K562 (cell line): ENCODE data around the gene FUBP3. TPM values are rescaled to one million over a fixed set of nuclear protein-coding genes. Genes with fewer than 3 reads are reported as not detected.

Experiments used
- EWSR1 ChIP-seq: fragments of 450-650 bp; IDR thresholded peaks from 2 replicates; pipeline ENCODE4 v1.6.1; 2018; ENCODE audit warnings: borderline replicate concordance, mild to moderate bottlenecking, low read depth, moderate library complexity; ENCODE audit not compliant: partially characterized antibody
- FOXA1 ChIP-seq: fragments of 450-650 bp; IDR thresholded peaks from 2 replicates; pipeline ENCODE4 v1.6.1; 2016; ENCODE audit warnings: mild to moderate bottlenecking, borderline replicate concordance
- KDM1A ChIP-seq, 2 experiments: fragments of 450-650 bp; IDR thresholded peaks; 2 replicates each; pipeline ENCODE4 v1.6.1; 2016; ENCODE audit warnings: mild to moderate bottlenecking in 2 of 2
- NFIC ChIP-seq: fragments of 450-650 bp; IDR thresholded peaks from 2 replicates; pipeline ENCODE4 v1.6.1; 2017; ENCODE audit warnings: mild to moderate bottlenecking, inconsistent platforms
- POLR2B ChIP-seq: fragments of 450-650 bp; IDR thresholded peaks from 2 replicates; pipeline ENCODE4 v1.6.1; 2018; ENCODE audit warnings: low read depth; ENCODE audit not compliant: partially characterized antibody
- ZKSCAN1 ChIP-seq: fragments of 150-350 bp; IDR thresholded peaks from 2 replicates; pipeline ENCODE4 v1.6.1; 2016; ENCODE audit warnings: low read depth, low read length
- ZNF121 ChIP-seq: sonication (generic); formaldehyde crosslinking; conservative IDR thresholded peaks from 2 replicates; pipeline ENCODE4 v1.8.0; 2022; ENCODE audit warnings: missing genetic modification reagents
- ZNF589 ChIP-seq: fragments of 200-800 bp; sonication (Bioruptor generic); IDR thresholded peaks from 2 replicates; pipeline ENCODE4 v1.6.1; 2016; ENCODE audit warnings: low read depth, missing genetic modification characterization, missing compliant biosample characterization
- polyA plus RNA-seq, 8 experiments: library from polyadenylated mRNA; depleted of rRNA in 4 of 8; stranded (reverse) in 5 of 8; unstranded in 3 of 8; fragments of >200 nt; fragmentation: Nextera tagmentation in 2 of 8; fragmentation: Illumina TruSeq in 1 of 8; extraction: Ambion mirVana in 2 of 8; extraction: Trizol in 1 of 8; gene quantifications; 2 replicates each; pipeline versions ENCODE4 v1.2.1 to v1.2.3, GENCODE V29; 2011 to 2014; ENCODE audit warnings: inconsistent platforms in 1 of 8, missing spikeins in 1 of 8
- total RNA-seq, 7 experiments: library from RNA; depleted of rRNA in 6 of 7; stranded (reverse); fragments of >200 nt in 6 of 7; fragmentation: Illumina TruSeq in 2 of 7; extraction: Trizol in 2 of 7; gene quantifications; 2 replicates each; pipeline versions ENCODE4 v1.2.1 to v1.2.3, GENCODE V29; 2011 to 2021; ENCODE audit warnings: low replicate concordance in 1 of 7
- TF ChIP-seq, protein P1 (sequence below), 2 experiments: fragments of 450-650 bp; IDR thresholded peaks; 2 replicates each; pipeline ENCODE4 v1.6.1; 2016; ENCODE audit warnings: mild to moderate bottlenecking in 2 of 2, borderline replicate concordance in 1 of 2, low read depth in 1 of 2, moderate library complexity in 1 of 2
- TF ChIP-seq, protein P2 (sequence below): fragments of 450-650 bp; formaldehyde crosslinking; IDR thresholded peaks from 2 replicates; pipeline ENCODE4 v1.4.0; 2020; ENCODE audit warnings: mild to moderate bottlenecking, moderate library complexity
- TF ChIP-seq, protein P3 (sequence below): fragments of 450-650 bp; formaldehyde crosslinking; IDR thresholded peaks from 2 replicates; pipeline ENCODE4 v1.4.0; 2020; ENCODE audit warnings: mild to moderate bottlenecking, moderate library complexity
- TF ChIP-seq, protein P4 (sequence below): fragments of 450-650 bp; formaldehyde crosslinking; IDR thresholded peaks from 2 replicates; pipeline ENCODE4 v1.4.0; 2020; ENCODE audit warnings: mild to moderate bottlenecking, mixed read lengths
- TF ChIP-seq, protein P5 (sequence below): fragments of 250-450 bp; sonication (Bioruptor Pico); IDR thresholded peaks from 2 replicates; pipeline ENCODE4 v1.4.0; 2020; ENCODE audit warnings: mild to moderate bottlenecking

FUBP3 gene
- total and polyA plus RNA-seq, 9 of the 15 experiments (the other 6 are each of a cell fraction or from before 2014, with no cell fraction given): 3.0 to 64.0 (median 48.1) TPM

DNA sequence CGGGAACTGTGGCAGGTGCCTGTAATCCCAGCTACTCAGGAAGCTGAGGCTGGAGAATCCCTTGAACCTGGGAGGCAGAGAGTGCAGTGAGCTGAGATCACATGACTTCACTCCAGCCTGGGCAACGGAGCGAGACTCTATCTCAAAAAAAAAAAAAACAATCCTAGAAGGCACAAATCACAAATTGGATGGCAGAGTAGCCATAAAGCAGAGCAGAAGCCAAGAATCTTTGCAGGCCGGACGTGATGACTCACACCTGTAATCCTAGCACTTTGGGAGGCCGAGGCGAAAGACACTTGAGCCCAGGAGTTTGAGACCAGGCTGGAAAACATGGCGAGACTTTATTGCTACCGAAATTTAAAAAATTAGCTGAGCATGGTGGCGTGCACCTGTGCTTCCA, 9.2 kb upstream of the FUBP3 start (continued):
- TF ChIP-seq, protein P1, sequence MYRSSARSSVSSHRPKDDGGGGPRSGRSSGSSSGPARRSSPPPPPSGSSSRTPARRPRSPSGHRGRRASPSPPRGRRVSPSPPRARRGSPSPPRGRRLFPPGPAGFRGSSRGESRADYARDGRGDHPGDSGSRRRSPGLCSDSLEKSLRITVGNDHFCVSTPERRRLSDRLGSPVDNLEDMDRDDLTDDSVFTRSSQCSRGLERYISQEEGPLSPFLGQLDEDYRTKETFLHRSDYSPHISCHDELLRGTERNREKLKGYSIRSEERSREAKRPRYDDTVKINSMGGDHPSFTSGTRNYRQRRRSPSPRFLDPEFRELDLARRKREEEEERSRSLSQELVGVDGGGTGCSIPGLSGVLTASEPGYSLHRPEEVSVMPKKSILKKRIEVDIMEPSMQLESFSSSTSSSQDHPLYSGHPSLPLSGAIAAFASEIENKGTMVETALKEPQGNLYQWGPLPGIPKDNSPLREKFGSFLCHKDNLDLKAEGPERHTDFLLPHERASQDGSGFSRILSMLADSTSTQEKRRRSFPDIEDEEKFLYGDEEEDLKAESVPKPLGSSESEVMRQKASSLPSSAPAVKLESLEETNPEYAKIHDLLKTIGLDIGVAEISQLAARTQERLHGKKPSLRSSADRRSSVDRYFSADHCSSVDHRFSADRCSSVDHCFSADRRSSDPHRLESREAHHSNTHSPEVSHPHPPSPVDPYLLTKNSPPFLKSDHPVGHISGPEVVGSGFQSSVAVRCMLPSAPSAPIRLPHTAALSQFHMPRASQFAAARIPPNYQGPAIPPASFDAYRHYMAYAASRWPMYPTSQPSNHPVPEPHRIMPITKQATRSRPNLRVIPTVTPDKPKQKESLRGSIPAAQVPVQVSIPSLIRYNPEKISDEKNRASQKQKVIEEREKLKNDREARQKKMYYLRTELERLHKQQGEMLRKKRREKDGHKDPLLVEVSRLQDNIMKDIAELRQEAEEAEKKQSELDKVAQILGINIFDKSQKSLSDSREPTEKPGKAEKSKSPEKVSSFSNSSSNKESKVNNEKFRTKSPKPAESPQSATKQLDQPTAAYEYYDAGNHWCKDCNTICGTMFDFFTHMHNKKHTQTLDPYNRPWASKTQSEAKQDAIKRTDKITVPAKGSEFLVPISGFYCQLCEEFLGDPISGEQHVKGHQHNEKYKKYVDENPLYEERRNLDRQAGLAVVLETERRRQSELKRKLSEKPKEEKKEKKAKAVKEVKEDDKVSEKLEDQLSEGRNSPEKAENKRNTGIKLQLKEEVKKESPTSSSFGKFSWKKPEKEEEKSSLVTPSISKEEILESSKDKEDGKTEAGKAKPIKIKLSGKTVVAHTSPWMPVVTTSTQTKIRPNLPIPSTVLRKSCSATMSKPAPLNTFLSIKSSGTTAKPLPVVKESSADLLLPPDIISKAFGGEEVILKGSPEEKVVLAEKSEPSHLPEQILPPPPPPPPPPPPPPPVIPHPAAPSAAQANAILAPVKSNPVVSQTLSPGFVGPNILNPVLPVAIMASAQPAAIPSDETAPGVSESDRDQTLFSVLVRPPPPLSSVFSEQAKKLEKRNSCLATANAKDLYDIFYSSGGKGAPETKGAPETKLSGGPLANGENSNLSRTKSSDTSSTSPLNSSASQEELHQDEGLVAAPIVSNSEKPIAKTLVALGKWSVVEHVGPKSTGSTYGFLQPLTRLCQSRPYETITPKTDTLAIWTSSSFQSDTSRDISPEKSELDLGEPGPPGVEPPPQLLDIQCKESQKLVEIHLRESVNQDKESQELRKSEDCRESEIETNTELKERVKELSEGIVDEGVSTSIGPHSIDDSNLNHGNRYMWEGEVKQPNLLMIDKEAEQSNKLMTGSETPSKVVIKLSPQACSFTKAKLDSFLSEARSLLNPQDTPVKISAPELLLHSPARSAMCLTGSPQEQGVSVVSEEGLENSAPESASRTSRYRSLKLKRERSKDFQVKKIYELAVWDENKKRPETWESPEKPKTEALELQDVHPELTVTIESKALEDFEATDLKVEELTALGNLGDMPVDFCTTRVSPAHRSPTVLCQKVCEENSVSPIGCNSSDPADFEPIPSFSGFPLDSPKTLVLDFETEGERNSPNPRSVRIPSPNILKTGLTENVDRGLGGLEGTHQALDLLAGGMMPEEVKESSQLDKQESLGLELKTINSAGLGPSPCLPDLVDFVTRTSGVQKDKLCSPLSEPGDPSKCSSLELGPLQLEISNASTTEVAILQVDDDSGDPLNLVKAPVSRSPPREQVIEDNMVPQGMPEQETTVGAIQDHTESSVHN (IDR thresholded peaks at IDR 0.05; ENCODE audit: borderline replicate concordance in 1 of 2, low read depth in 1 of 2): no peak
- TF ChIP-seq ZNF589 (CRISPR knock-in tag) (no peak), FOXA1 (no peak), ZKSCAN1 (no peak), KDM1A (IDR thresholded peaks at IDR 0.05) (peak; percentile 67 to 75), ZNF121 (CRISPR knock-in tag) (peak; percentile 43; the same call in 1 of the 2 replicates), POLR2B (no peak), NFIC (no peak), EWSR1 (no peak)
- TF ChIP-seq, protein P2, sequence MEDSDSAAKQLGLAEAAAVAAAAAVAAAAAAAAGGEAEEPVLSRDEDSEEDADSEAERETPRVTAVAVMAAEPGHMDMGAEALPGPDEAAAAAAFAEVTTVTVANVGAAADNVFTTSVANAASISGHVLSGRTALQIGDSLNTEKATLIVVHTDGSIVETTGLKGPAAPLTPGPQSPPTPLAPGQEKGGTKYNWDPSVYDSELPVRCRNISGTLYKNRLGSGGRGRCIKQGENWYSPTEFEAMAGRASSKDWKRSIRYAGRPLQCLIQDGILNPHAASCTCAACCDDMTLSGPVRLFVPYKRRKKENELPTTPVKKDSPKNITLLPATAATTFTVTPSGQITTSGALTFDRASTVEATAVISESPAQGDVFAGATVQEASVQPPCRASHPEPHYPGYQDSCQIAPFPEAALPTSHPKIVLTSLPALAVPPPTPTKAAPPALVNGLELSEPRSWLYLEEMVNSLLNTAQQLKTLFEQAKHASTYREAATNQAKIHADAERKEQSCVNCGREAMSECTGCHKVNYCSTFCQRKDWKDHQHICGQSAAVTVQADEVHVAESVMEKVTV (CRISPR knock-in tag): no peak
- TF ChIP-seq, protein P3, sequence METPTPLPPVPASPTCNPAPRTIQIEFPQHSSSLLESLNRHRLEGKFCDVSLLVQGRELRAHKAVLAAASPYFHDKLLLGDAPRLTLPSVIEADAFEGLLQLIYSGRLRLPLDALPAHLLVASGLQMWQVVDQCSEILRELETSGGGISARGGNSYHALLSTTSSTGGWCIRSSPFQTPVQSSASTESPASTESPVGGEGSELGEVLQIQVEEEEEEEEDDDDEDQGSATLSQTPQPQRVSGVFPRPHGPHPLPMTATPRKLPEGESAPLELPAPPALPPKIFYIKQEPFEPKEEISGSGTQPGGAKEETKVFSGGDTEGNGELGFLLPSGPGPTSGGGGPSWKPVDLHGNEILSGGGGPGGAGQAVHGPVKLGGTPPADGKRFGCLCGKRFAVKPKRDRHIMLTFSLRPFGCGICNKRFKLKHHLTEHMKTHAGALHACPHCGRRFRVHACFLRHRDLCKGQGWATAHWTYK (CRISPR knock-in tag): no peak
- TF ChIP-seq, protein P4, sequence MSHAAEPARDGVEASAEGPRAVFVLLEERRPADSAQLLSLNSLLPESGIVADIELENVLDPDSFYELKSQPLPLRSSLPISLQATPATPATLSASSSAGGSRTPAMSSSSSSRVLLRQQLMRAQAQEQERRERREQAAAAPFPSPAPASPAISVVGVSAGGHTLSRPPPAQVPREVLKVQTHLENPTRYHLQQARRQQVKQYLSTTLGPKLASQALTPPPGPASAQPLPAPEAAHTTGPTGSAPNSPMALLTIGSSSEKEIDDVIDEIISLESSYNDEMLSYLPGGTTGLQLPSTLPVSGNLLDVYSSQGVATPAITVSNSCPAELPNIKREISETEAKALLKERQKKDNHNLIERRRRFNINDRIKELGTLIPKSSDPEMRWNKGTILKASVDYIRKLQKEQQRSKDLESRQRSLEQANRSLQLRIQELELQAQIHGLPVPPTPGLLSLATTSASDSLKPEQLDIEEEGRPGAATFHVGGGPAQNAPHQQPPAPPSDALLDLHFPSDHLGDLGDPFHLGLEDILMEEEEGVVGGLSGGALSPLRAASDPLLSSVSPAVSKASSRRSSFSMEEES: peak; percentile 46
- TF ChIP-seq, protein P5, sequence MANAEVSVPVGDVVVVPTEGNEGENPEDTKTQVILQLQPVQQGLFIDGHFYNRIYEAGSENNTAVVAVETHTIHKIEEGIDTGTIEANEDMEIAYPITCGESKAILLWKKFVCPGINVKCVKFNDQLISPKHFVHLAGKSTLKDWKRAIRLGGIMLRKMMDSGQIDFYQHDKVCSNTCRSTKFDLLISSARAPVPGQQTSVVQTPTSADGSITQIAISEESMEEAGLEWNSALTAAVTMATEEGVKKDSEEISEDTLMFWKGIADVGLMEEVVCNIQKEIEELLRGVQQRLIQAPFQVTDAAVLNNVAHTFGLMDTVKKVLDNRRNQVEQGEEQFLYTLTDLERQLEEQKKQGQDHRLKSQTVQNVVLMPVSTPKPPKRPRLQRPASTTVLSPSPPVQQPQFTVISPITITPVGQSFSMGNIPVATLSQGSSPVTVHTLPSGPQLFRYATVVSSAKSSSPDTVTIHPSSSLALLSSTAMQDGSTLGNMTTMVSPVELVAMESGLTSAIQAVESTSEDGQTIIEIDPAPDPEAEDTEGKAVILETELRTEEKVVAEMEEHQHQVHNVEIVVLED (CRISPR knock-in tag): no peak
